ENCODE results near the gene PPP3CA. TPM values are rescaled to one million over a fixed set of nuclear protein-coding genes. Genes with fewer than 3 reads are reported as not detected.
"Not testable (repeated sequence)": the region's sequence is repeated elsewhere in the genome, so short reads cannot be mapped to it uniquely, and the experiment has no call there.

The PPP3CA gene
- total RNA-seq, 1 experiment from 2014 or later, result 129 TPM

- Histone ChIP-seq H3K4me1 (ENCODE audit: insufficient read depth, low read length, poor library complexity, severe bottlenecking) (peaks cover 33% of the 10 kb centered on the region), H3K36me3 (ENCODE audit: insufficient read depth, low read length, poor library complexity, severe bottlenecking) (no peaks in the 10 kb centered on the region), H3K4me3 (ENCODE audit: low read depth, low read length, poor library complexity, severe bottlenecking) (no peak overlapping the region), H3K9me3 (ENCODE audit: low read depth, low read length, poor library complexity, severe bottlenecking) (no peaks in the 10 kb centered on the region), H3K27me3 (replicated peaks; ENCODE audit: insufficient read depth, low read depth, low read length, poor library complexity) (no peaks in the 10 kb centered on the region), H3K27ac (ENCODE audit: low read depth, low read length, poor library complexity, severe bottlenecking) (peak overlapping the region; percentile 62)
- BruUV-seq (replicated peaks), result no TSS peak
- CTCF ChIA-PET, result no interaction called here
- POLR2A ChIA-PET (ENCODE audit: low non-redundant PET), result no interaction called here
- TF ChIP-seq, protein P1, sequence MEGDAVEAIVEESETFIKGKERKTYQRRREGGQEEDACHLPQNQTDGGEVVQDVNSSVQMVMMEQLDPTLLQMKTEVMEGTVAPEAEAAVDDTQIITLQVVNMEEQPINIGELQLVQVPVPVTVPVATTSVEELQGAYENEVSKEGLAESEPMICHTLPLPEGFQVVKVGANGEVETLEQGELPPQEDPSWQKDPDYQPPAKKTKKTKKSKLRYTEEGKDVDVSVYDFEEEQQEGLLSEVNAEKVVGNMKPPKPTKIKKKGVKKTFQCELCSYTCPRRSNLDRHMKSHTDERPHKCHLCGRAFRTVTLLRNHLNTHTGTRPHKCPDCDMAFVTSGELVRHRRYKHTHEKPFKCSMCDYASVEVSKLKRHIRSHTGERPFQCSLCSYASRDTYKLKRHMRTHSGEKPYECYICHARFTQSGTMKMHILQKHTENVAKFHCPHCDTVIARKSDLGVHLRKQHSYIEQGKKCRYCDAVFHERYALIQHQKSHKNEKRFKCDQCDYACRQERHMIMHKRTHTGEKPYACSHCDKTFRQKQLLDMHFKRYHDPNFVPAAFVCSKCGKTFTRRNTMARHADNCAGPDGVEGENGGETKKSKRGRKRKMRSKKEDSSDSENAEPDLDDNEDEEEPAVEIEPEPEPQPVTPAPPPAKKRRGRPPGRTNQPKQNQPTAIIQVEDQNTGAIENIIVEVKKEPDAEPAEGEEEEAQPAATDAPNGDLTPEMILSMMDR (conservative IDR thresholded peaks at IDR 0.05; ENCODE audit: low read depth, low read length), result no peak
- TF ChIP-seq EZH2 (IDR thresholded peaks at IDR 0.05; ENCODE audit: borderline replicate concordance, low read depth, low read length, poor library complexity, severe bottlenecking), result no peak
- intact Hi-C loops (cut with micrococcal nuclease; ENCODE audit: unreplicated experiment), result no loop called here
- DNase-seq (ENCODE audit: low spot score), result peak; percentile 47
These were observed 108.6 kb downstream of the PPP3CA start for GRCh38 chr4:101238706-101239105.

GRCh38 chr4:101237773-101238172 is 109.6 kb downstream of the PPP3CA start:
- intact Hi-C loops (cut with micrococcal nuclease; ENCODE audit: unreplicated experiment), result no loop called here
- no peak overlapping the region for H3K4me3 ChIP-seq (ENCODE audit: low read depth, low read length, poor library complexity, severe bottlenecking)
- POLR2A ChIA-PET (ENCODE audit: low non-redundant PET), result no interaction called here
- no peaks in the 10 kb centered on the region for H3K36me3 ChIP-seq (ENCODE audit: insufficient read depth, low read length, poor library complexity, severe bottlenecking)
- TF ChIP-seq, protein P1 (conservative IDR thresholded peaks at IDR 0.05; ENCODE audit: low read depth, low read length), result no peak
- TF ChIP-seq EZH2 (IDR thresholded peaks at IDR 0.05; ENCODE audit: borderline replicate concordance, low read depth, low read length, poor library complexity, severe bottlenecking), result no peak
- peaks cover 37% of the 10 kb centered on the region for H3K4me1 ChIP-seq (ENCODE audit: insufficient read depth, low read length, poor library complexity, severe bottlenecking)
- BruUV-seq (replicated peaks), result no TSS peak
- H3K9me3 ChIP-seq (ENCODE audit: low read depth, low read length, poor library complexity, severe bottlenecking), result no peaks in the 10 kb centered on the region
- CTCF ChIA-PET, result no interaction called here
- no peaks in the 10 kb centered on the region for H3K27me3 ChIP-seq (replicated peaks; ENCODE audit: insufficient read depth, low read depth, low read length, poor library complexity)
- no peak for DNase-seq (ENCODE audit: low spot score)
- H3K27ac ChIP-seq (ENCODE audit: low read depth, low read length, poor library complexity, severe bottlenecking), result peak overlapping the region; percentile 24

GRCh38 chr4:101236097-101236496 is 111.2 kb downstream of the PPP3CA start:
- no peaks in the 10 kb centered on the region for H3K27me3 ChIP-seq (replicated peaks; ENCODE audit: insufficient read depth, low read depth, low read length, poor library complexity)
- POLR2A ChIA-PET (ENCODE audit: low non-redundant PET), result no interaction called here
- TF ChIP-seq EZH2 (IDR thresholded peaks at IDR 0.05; ENCODE audit: borderline replicate concordance, low read depth, low read length, poor library complexity, severe bottlenecking), result no peak
- TF ChIP-seq, protein P1 (conservative IDR thresholded peaks at IDR 0.05; ENCODE audit: low read depth, low read length), result no peak
- H3K9me3 ChIP-seq (ENCODE audit: low read depth, low read length, poor library complexity, severe bottlenecking), result no peaks in the 10 kb centered on the region
- DNase-seq (ENCODE audit: low spot score), result no peak
- no peak overlapping the region for H3K27ac ChIP-seq (ENCODE audit: low read depth, low read length, poor library complexity, severe bottlenecking)
- no TSS peak for BruUV-seq (replicated peaks)
- H3K36me3 ChIP-seq (ENCODE audit: insufficient read depth, low read length, poor library complexity, severe bottlenecking), result no peaks in the 10 kb centered on the region
- peaks cover 54% of the 10 kb centered on the region for H3K4me1 ChIP-seq (ENCODE audit: insufficient read depth, low read length, poor library complexity, severe bottlenecking)
- intact Hi-C loops (cut with micrococcal nuclease; ENCODE audit: unreplicated experiment), result no loop called here
- H3K4me3 ChIP-seq (ENCODE audit: low read depth, low read length, poor library complexity, severe bottlenecking), result no peak overlapping the region
- CTCF ChIA-PET, result no interaction called here

- H3K36me3 ChIP-seq (ENCODE audit: insufficient read depth, low read length, poor library complexity, severe bottlenecking); H3K9me3 ChIP-seq (ENCODE audit: low read depth, low read length, poor library complexity, severe bottlenecking); H3K27me3 ChIP-seq (replicated peaks; ENCODE audit: insufficient read depth, low read depth, low read length, poor library complexity); DNase-seq (ENCODE audit: low spot score); H3K4me3 ChIP-seq (ENCODE audit: low read depth, low read length, poor library complexity, severe bottlenecking); POLR2A ChIA-PET (ENCODE audit: low non-redundant PET); intact Hi-C loops (cut with micrococcal nuclease; ENCODE audit: unreplicated experiment); CTCF ChIA-PET; H3K27ac ChIP-seq (ENCODE audit: low read depth, low read length, poor library complexity, severe bottlenecking); BruUV-seq (replicated peaks): not testable (repeated sequence)
- peaks cover 53% of the 10 kb centered on the region for H3K4me1 ChIP-seq (ENCODE audit: insufficient read depth, low read length, poor library complexity, severe bottlenecking)
These were observed 113.2 kb downstream of the PPP3CA start for GRCh38 chr4:101234141-101234540.

Data from A673 (cell line).